SKM-1 (cell line): ENCODE data around the gene IAPP.
"Not testable (repeated sequence)": the region's sequence is repeated elsewhere in the genome, so short reads cannot be mapped to it uniquely, and the experiment has no call there.

ENCODE experiments used
- DNase-seq: peaks from one replicate; lab custom pipeline; 2025; ENCODE audit not compliant: unreplicated experiment; lab: John Stamatoyannopoulos, UW

The IAPP gene

GRCh38 chr12:21379218-21379617 lies 6.5 kb downstream of the IAPP start:
- DNase-seq: no peak

DNA sequence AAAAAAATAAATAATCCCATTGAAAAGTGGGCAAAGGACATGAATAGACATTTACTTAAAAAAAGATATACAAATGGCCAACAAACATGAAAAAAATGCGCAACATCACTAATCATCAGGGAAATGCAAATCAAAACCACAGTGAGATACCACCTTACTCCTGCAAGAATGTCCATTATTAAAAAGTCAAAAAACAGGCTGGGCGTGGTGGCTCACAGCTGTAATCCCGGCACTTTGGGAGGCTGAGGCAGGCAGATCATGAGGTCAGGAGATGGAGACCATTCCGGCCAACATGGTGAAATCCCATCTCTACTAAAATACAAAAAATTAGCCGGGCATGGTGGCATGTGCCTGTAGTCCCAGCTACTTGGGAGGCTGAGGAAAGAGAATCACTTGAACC lies 8.6 kb downstream of the IAPP start:
- not testable (repeated sequence) for DNase-seq

GRCh38 chr12:21384261-21384660 lies 11.6 kb downstream of the IAPP start:
- no peak for DNase-seq

GRCh38 chr12:21387174-21387573 lies 14.5 kb downstream of the IAPP start:
- DNase-seq: no peak

DNA sequence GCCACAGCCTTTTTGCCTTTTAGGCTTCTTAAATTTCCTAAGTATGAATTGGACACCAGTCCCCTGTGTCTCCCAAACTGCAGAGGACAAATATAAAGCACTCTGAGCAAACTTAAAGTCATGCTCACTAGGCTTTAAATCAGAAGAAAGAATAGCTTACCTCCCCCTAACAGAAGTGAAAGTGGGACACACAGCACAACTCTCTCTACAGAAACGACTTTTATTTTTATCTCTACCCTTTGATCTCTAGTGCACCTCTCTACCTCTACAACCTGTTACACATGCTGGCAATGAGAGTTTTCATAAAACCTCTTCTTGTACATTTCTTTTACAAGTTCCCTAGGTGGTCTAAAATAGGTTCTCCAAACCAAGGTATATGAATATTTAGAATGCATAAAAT lies 19.7 kb downstream of the IAPP start:
- DNase-seq: no peak

- not testable (repeated sequence) for DNase-seq
Observed at GRCh38 chr12:21394828-21395626, 22.3 kb downstream of the IAPP start.

- no peak for DNase-seq
Observed at GRCh38 chr12:21413369-21414277, 40.9 kb downstream of the IAPP start.

DNA sequence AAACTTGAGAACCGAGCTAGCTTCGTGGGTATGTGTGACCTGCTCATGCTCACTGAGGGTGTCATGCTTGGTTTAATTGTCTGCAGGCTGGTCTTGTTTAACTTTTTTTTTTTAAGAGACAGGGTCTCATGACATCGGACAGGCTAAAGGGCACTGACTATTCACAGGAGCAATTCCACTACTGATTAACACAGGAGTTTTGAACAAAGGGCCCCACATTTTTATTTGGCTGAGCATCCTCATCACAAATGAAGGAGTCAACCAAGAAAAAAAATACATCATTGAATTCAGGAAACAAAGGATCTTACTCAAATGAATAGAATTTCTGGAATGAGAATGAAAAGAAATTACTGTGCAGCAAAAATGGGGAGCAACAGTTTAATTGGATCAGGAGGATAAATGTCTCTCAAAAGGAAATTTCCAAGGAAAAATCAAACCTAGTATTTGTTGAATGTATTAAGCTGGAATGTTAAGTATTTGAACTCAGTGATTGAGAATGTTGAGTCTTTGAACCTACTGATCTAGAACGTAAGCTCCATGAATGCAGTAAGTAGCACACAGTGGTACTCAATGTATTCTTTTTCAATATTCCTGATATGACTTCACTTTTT lies 43.9 kb downstream of the IAPP start:
- no peak for DNase-seq

- DNase-seq: not testable (repeated sequence)
Observed at GRCh38 chr12:21418398-21418797, 45.7 kb downstream of the IAPP start.

DNA sequence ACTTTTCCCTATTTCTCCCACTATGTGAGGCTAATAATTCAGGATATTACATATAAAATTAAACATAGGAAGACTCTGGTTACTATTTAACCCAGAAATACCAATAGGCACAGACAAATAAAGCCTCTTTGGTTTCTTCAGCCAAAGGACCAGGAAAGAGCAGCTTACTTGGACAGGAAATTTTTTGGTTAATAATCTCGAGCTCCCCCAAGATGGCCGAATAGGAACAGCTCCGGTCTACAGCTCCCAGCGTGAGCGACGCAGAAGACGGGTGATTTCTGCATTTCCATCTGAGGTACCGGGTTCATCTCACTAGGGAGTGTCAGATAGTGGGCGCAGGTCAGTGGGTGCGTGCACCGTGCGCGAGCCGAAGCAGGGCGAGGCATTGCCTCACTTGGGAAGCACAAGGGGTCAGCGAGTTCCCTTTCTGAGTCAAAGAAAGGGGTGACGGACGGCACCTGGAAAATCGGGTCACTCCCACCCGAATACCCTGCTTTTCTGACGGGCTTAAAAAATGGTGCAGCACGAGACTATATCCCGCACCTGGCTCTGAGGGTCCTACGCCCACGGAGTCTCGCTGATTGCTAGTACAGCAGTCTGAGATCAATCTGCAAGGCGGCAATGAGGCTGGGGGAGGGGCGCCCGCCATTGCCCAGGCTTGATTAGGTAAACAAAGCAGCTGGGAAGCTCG lies 46.5 kb downstream of the IAPP start:
- not testable (repeated sequence) for DNase-seq

GRCh38 chr12:21428241-21428640 lies 55.5 kb downstream of the IAPP start:
- no peak for DNase-seq
